MG63 (cell line): ENCODE measurements around the gene TMEM121. TPM values are rescaled to one million over a fixed set of nuclear protein-coding genes. Genes with fewer than 3 reads are reported as not detected.
"Not testable (repeated sequence)": the region's sequence is repeated elsewhere in the genome, so short reads cannot be mapped to it uniquely, and the experiment has no call there.

Source experiments
- DNase-seq: peaks from one replicate; pipeline ENCODE4 v3.0.0-alpha.2; 2020
- H3K27me3 ChIP-seq: fragments of 250-450 bp; sonication (Bioruptor Pico); 2 replicates; pipeline ENCODE4 v1.5.1; 2020; ENCODE audit warnings: mild to moderate bottlenecking, moderate library complexity
- H3K36me3 ChIP-seq: fragments of 250-450 bp; sonication (Bioruptor Pico); 2 replicates; pipeline ENCODE4 v1.5.1; 2020; ENCODE audit warnings: mild to moderate bottlenecking, moderate library complexity
- H3K4me3 ChIP-seq: fragments of 250-450 bp; sonication (Bioruptor Pico); 2 replicates; pipeline ENCODE4 v1.5.1; 2020; ENCODE audit warnings: mild to moderate bottlenecking, moderate library complexity
- H3K9me3 ChIP-seq: fragments of 250-450 bp; sonication (Bioruptor Pico); 2 replicates; pipeline ENCODE4 v1.5.1; 2020; ENCODE audit warnings: mild to moderate bottlenecking, moderate library complexity
- total RNA-seq: library from RNA; depleted of rRNA; stranded (reverse); fragments of >200 nt; shearing (Covaris generic); gene quantifications from 2 replicates; pipeline ENCODE4 v1.2.3, GENCODE V29; 2014; ENCODE audit warnings: low replicate concordance; rRNA removed

Gene TMEM121
- total RNA-seq, 1 experiment from 2014 or later, result 17.0 TPM

DNA sequence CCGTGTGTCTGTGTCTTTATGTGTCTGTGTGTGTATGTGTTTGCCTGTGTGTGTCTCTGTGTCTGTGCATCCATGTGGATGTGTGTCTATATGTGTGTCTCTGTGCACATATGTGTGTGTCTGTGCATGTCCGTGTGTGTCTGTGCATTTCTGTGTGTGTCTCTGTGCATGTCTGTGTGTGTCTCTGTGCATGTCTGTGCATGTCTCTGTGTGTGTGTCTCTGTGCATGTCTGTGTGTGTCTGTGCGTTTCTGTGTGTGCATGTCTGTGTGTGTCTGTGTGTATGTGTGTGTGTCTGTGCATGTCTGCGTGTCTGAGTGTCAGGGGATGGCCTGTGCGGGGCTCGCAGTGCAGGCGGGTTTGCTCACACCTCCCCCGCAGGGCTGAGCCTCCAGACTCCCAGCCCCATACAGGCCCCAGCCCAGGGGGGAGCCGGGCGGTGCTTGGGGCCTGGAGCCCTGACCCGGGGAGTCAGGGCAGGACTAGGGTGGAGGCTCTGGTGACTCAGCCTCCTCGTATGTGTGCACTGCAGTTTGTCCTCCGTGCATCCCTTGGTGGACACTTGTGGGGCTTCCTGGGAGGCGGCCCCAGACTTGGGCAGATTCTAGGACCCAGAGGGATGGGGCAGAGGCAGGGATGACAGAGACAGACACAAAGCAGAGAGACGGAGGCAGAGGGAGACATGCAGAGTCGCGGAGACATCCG is 41.9 kb downstream of the TMEM121 start:
- not testable (repeated sequence) for H3K36me3 ChIP-seq, H3K9me3 ChIP-seq, H3K4me3 ChIP-seq, H3K27me3 ChIP-seq
- peak; percentile 67 for DNase-seq

DNA sequence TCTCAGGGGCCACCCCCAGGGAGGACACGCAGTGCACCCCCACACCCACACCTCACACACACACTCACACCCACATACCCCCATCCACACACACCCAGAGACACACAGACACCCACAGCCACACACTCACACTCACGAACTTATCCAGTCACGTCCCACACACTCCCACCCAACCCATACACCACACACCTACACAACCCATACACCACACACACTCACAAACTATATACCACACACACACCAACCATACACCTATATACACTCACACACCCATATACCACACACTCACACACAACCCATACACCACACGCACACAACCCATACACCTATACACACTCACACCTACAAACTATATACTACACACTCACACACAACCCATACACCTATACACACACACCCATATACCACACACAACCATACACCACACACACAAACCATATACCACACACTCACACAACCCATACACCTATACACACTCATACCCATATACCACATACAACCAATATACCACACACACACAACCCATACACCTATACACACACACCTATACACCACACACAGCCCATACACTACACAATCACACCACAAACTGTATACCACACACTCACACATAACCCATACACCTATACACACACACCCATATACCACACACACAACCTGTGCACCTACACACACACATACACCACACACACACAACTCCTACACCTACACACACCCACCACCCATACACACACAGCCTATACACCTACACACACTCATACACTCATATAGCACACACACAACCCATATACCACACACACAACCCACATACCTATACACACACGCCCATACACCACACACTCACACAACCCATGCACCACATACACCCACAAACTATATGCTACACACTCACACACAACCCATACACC is 42.7 kb downstream of the TMEM121 start:
- Histone ChIP-seq H3K4me3 (no peak overlapping the region), H3K27me3 (no peaks in the 10 kb centered on the region), H3K9me3 (no peaks in the 10 kb centered on the region), H3K36me3 (no peaks in the 10 kb centered on the region)
- no peak for DNase-seq

- no peaks in the 10 kb centered on the region for H3K36me3 ChIP-seq
- no peak for DNase-seq
- no peak overlapping the region for H3K4me3 ChIP-seq
- H3K27me3 ChIP-seq, result no peaks in the 10 kb centered on the region
- H3K9me3 ChIP-seq, result no peaks in the 10 kb centered on the region
Observed at GRCh38 chr14:105570482-105570881, 44.1 kb downstream of the TMEM121 start.

DNA sequence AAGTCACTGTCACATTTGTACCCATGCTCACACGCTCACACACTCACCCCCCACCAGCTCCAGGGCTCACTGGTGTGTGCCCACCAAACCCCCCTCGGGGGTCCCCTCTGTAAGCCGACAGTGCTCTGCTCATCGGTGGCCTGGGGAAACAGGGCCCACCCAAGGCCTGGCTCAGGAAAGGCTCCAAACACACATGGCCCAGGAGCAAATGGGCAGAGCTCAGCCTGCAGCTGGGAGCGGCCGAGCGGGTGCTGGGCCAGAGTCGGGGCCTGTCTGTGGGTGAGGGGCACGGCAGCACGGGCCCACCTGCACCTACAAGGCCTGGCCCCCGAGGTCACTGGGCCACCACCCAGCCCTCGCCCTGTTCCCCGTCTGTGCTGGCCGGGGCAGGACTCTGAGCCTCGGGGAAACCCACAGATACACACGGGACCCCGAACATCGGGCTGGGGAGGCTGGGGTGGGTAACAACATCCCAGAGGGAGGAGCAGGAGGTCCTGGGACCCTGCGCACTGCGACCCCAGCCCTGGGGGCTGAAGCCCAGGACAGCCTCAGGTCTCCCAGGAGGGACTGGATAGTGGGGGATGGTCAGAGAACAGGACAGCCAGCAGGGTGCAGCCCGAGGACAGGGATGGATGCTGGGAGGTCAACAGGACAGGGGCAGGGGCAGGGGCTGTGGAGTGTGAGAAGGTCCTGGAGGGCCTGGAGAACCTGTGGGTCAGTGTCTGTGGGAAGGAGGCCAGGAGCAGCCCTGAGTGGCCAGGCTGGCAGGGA is 45.0 kb downstream of the TMEM121 start:
- DNase-seq, H3K36me3 ChIP-seq, H3K9me3 ChIP-seq, H3K4me3 ChIP-seq, H3K27me3 ChIP-seq: not testable (repeated sequence)

DNA sequence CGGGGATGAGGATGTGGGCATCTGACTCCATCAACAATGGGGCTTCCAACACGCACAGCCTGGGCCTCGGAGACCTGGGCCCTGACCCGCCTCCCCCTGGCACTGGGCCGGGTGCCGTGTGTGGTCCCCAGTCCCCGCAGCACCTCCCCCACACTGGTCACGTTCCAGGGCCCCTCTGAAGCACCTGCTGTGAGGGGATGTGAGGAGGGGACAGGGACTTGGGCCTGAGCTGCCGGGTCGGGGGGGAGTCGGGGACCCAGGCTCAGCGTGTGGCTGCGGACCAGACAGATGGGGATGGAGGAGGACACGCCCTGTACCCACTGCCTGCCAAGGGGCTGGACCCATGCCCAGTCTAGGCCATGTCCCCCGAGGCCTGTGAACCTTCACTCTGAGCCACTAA is 45.7 kb downstream of the TMEM121 start:
- H3K4me3 ChIP-seq, H3K9me3 ChIP-seq, H3K27me3 ChIP-seq, H3K36me3 ChIP-seq: not testable (repeated sequence)
- DNase-seq, result peak; percentile 20

GRCh38 chr14:105573841-105574240 is 47.5 kb downstream of the TMEM121 start:
- not testable (repeated sequence) for H3K4me3 ChIP-seq, H3K36me3 ChIP-seq, DNase-seq, H3K9me3 ChIP-seq, H3K27me3 ChIP-seq

- H3K36me3 ChIP-seq, H3K9me3 ChIP-seq, H3K4me3 ChIP-seq, H3K27me3 ChIP-seq, DNase-seq: not testable (repeated sequence)
Observed at GRCh38 chr14:105574411-105574810, 48.0 kb downstream of the TMEM121 start.

- H3K4me3 ChIP-seq, H3K27me3 ChIP-seq, H3K36me3 ChIP-seq, H3K9me3 ChIP-seq, DNase-seq: not testable (repeated sequence)
Observed at GRCh38 chr14:105575016-105575700, 48.8 kb downstream of the TMEM121 start.

DNA sequence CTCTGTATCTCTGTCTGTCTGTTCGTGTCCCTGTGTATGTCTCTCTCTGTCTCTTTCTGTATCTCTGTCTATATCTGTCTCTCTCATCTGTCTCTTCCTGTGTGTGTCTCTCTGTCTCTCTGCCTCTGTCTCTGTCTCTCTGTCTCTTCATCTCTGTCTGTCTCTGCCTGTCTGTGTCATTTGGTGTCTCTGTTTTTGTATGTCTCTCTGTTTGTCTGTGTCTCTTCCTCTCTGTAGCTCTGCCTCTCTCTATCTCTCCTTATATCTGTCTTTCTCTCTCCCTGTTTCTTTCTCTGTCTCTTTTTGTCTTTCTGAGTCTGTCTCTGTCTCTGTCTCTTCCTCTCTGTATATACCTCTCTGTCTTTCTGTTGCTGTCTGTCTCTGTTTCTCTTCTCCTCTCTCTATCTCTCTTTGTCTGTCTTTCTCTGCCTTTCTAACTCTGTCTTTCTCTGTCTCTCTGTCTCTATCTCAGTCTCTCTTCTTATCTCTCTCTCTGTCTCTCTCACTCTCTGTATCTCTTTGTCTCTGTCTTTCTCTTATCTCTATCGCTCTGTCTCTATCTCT is 50.2 kb downstream of the TMEM121 start:
- no peaks in the 10 kb centered on the region for H3K27me3 ChIP-seq
- no peak for DNase-seq

DNA sequence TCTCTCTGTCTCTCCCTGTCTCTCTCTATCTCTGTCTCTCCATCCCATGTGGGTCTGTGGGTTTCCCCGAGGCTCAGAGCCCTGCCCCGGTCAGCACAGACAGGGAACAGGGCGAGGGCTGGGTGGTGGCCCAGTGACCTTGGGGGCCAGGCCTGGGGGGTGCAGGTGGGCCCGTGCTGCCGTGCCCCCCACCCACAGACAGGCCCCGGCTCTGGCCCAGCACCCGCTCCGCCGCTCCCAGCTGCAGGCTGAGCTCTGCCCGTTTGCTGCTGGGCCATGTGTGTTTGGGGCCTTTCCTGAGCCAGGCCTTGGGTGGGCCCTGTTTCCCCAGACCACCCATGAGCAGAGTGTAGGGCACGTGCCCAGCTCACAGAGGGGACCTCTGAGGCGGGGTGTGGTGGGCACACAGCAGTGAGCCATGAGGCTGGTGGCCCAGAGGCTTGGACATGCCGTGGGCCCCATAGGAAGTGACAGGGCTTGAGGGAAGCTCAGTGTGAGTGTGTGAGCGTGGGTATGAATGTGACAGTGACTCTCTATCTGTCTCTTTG is 51.0 kb downstream of the TMEM121 start:
- DNase-seq, result no peak
- H3K4me3 ChIP-seq, result no peak overlapping the region
- no peaks in the 10 kb centered on the region for H3K36me3 ChIP-seq
- H3K9me3 ChIP-seq, result no peaks in the 10 kb centered on the region
- no peaks in the 10 kb centered on the region for H3K27me3 ChIP-seq

More for the DNA sequence above, 50.2 kb downstream of the TMEM121 start:
- no peaks in the 10 kb centered on the region for H3K36me3 ChIP-seq
- no peak overlapping the region for H3K4me3 ChIP-seq
- H3K9me3 ChIP-seq, result no peaks in the 10 kb centered on the region

GRCh38 chr14:105578070-105578469 is 51.7 kb downstream of the TMEM121 start:
- H3K27me3 ChIP-seq, result no peaks in the 10 kb centered on the region
- DNase-seq, result no peak
- no peaks in the 10 kb centered on the region for H3K9me3 ChIP-seq
- no peak overlapping the region for H3K4me3 ChIP-seq
- H3K36me3 ChIP-seq, result no peaks in the 10 kb centered on the region

DNA sequence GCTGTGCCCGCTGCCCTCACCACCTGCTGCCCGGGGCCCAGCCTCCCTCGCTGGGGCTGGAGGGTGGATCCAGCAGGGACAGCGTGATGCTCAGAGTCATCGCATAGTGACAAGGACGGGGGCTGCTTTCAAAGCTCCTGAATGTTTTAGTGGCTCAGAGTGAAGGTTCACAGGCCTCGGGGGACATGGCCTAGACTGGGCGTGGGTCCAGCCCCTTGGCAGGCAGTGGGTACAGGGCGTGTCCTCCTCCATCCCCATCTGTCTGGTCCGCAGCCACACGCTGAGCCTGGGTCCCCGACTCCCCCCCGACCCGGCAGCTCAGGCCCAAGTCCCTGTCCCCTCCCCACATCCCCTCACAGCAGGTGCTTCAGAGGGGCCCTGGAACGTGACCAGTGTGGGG is 52.8 kb downstream of the TMEM121 start:
- H3K36me3 ChIP-seq, H3K4me3 ChIP-seq, DNase-seq, H3K27me3 ChIP-seq, H3K9me3 ChIP-seq: not testable (repeated sequence)

Other genes with a start within 250 kb of the TMEM121 start
- 21.0 and 25.0 TPM in 2 replicates for gene BRF1, start 225.6 kb upstream of the TMEM121 start, total RNA-seq
- 18.6 and 23.1 TPM in 2 replicates for gene PACS2, start 211.8 kb upstream of the TMEM121 start, total RNA-seq
- 0.22 and 0.63 TPM in 2 replicates for gene TEX22, start 128.0 kb upstream of the TMEM121 start, total RNA-seq
- 20.6 and 46.5 TPM in 2 replicates for gene MTA1, start 106.8 kb upstream of the TMEM121 start, total RNA-seq
- gene CRIP2, start 51.8 kb upstream of the TMEM121 start, total RNA-seq, result 129 and 270 TPM in 2 replicates
- gene CRIP1, start 39.7 kb upstream of the TMEM121 start, total RNA-seq, result 17.3 TPM in 1 of 2 replicates, not detected in the other
- gene TEDC1, start 35.3 kb upstream of the TMEM121 start, total RNA-seq, result 29.3 and 58.1 TPM in 2 replicates